BJ (cell line): ENCODE data around the gene ZMYND11. TPM values are rescaled to one million over a fixed set of nuclear protein-coding genes. Genes with fewer than 3 reads are reported as not detected.
A peak's percentile ranks its signal among the peaks of the same experiment; 100 is the strongest.

ENCODE experiments used
- CTCF ChIA-PET: fragments of 350-600 bp; formaldehyde crosslinking; extraction: SDS; loops from one replicate; lab custom pipeline; 2021; ENCODE audit warnings: antibody characterized with exemption, inconsistent platforms; lab: Yijun Ruan, JAX
- POLR2A ChIA-PET: fragments of 300-600 bp; sonication (Branson Sonifier 250); formaldehyde crosslinking; extraction: SDS; loops from one replicate; lab custom pipeline; 2021; ENCODE audit warnings: antibody characterized with exemption; lab: Charles Lee
- DNase-seq: peaks from one replicate; pipeline ENCODE4 v3.0.0-alpha.2; 2011; ENCODE audit warnings: low read depth
- H3K27me3 ChIP-seq: 2 replicates; pipeline ENCODE4 v1.6.0; 2011; ENCODE audit warnings: low read length; ENCODE audit not compliant: control insufficient read depth, insufficient read depth
- H3K36me3 ChIP-seq: 2 replicates; pipeline ENCODE4 v1.5.1; 2011; ENCODE audit warnings: low read length; ENCODE audit not compliant: control insufficient read depth, insufficient read depth
- H3K4me3 ChIP-seq: 2 replicates; pipeline ENCODE4 v1.5.1; 2011; ENCODE audit warnings: low read depth, mild to moderate bottlenecking, control low read depth, low read length
- CTCF ChIP-seq: IDR thresholded peaks from 2 replicates; pipeline ENCODE4 v1.5.1; 2011; ENCODE audit warnings: low read depth, mild to moderate bottlenecking, control low read depth, inconsistent platforms, low read length, moderate library complexity; ENCODE audit not compliant: insufficient read depth
- polyA plus RNA-seq: library from polyadenylated mRNA; depleted of rRNA; stranded (reverse); fragments of >200 nt; gene quantifications from 2 replicates; pipeline ENCODE4 v1.2.3, GENCODE V29; 2011

The ZMYND11 gene
- polyA plus RNA-seq, 1 experiment, result 37.6 TPM

- TF ChIP-seq CTCF, result no peak
- Histone ChIP-seq H3K36me3 (no peaks in the 10 kb centered on the region), H3K4me3 (no peak overlapping the region), H3K27me3 (no peaks in the 10 kb centered on the region)
- ChIA-PET POLR2A (no interaction called here), CTCF (no interaction called here)
- no peak for DNase-seq
These were observed 66.1 kb downstream of the ZMYND11 start for GRCh38 chr10:201328-201771.

DNA sequence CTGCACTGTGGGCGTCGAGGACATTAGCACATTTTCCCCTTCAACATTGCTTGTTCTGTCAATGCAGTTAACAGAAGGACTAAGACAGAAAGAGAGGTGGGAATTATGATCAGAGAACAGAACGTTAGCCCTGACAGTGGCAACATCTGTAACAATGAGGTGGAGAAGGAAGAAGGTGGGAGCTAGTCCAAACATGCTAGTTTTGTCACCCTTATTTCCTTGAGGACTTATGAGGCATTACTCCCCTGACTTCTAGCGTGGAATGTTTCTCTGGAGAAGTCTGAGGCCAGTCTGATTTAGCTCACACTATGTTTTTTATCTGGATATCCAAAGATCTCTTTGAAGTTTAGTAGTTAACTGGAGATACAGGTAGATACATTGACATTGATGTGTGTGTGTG lies 73.4 kb downstream of the ZMYND11 start:
- no peaks in the 10 kb centered on the region; the same call in 1 of the 2 replicates for H3K36me3 ChIP-seq
- H3K4me3 ChIP-seq, result no peak overlapping the region
- TF ChIP-seq CTCF, result no peak
- ChIA-PET POLR2A (no interaction called here), CTCF (no interaction called here)
- DNase-seq, result no peak
- H3K27me3 ChIP-seq, result no peaks in the 10 kb centered on the region

- TF ChIP-seq CTCF, result peak; percentile 21; the same call in 1 of the 2 replicates
- H3K27me3 ChIP-seq, result no peaks in the 10 kb centered on the region
- H3K36me3 ChIP-seq, result no peaks in the 10 kb centered on the region; the same call in 1 of the 2 replicates
- no peak for DNase-seq
- no peak overlapping the region for H3K4me3 ChIP-seq
- CTCF ChIA-PET, result no interaction called here
- POLR2A ChIA-PET, result no interaction called here
These were observed 74.1 kb downstream of the ZMYND11 start for GRCh38 chr10:209357-209756.

- no peak overlapping the region for H3K4me3 ChIP-seq
- H3K27me3 ChIP-seq, result no peaks in the 10 kb centered on the region
- ChIA-PET CTCF (no interaction called here), POLR2A (no interaction called here)
- H3K36me3 ChIP-seq, result no peaks in the 10 kb centered on the region; the same call in 1 of the 2 replicates
- no peak for TF ChIP-seq CTCF
- no peak for DNase-seq
These were observed 75.0 kb downstream of the ZMYND11 start for GRCh38 chr10:210297-210696.

- DNase-seq, result no peak
- TF ChIP-seq CTCF, result no peak
- ChIA-PET POLR2A (no interaction called here), CTCF (no interaction called here)
- H3K4me3 ChIP-seq, result no peak overlapping the region
- H3K36me3 ChIP-seq, result no peaks in the 10 kb centered on the region; the same call in 1 of the 2 replicates
- H3K27me3 ChIP-seq, result no peaks in the 10 kb centered on the region
These were observed 80.2 kb downstream of the ZMYND11 start for GRCh38 chr10:215444-215843.
